ENCODE data around the gene DMP1.

The DMP1 gene

GRCh38 chr4:87649980-87650379, at the start of gene DMP1:
Gene DMP1, plus strand, starts transcription at chr4:87650280. Its CDS starts 6,213 bp downstream, at chr4:87656493.
- DNase-seq (ENCODE audit: low spot score), result no peak

- no peak for DNase-seq (ENCODE audit: low spot score)
Observed at GRCh38 chr4:87601361-87601760, 48.7 kb upstream of the DMP1 start.

- DNase-seq (ENCODE audit: low spot score), result no peak
Observed at GRCh38 chr4:87608229-87608628, 41.9 kb upstream of the DMP1 start, which contains the start of gene DSPP. Gene DSPP, plus strand, starts transcription at chr4:87608529. Its CDS starts 2,380 bp downstream, at chr4:87610909.

- no peak for DNase-seq (ENCODE audit: low spot score)
Observed at GRCh38 chr4:87614292-87614890, 35.7 kb upstream of the DMP1 start.

- no peak for DNase-seq (ENCODE audit: low spot score)
Observed at GRCh38 chr4:87616268-87616667, 33.8 kb upstream of the DMP1 start.

GRCh38 chr4:87620086-87620485, 30.0 kb upstream of the DMP1 start:
- DNase-seq (ENCODE audit: low spot score), result no peak

GRCh38 chr4:87620491-87620890, 29.6 kb upstream of the DMP1 start:
- DNase-seq (ENCODE audit: low spot score), result no peak

GRCh38 chr4:87622303-87622702, 27.8 kb upstream of the DMP1 start:
- DNase-seq (ENCODE audit: low spot score), result no peak

GRCh38 chr4:87624698-87625097, 25.4 kb upstream of the DMP1 start:
- DNase-seq (ENCODE audit: low spot score), result no peak

GRCh38 chr4:87631668-87632067, 18.4 kb upstream of the DMP1 start:
- no peak for DNase-seq (ENCODE audit: low spot score)

GRCh38 chr4:87632469-87632868, 17.6 kb upstream of the DMP1 start:
- no peak for DNase-seq (ENCODE audit: low spot score)

GRCh38 chr4:87633243-87633642, 16.8 kb upstream of the DMP1 start:
- DNase-seq (ENCODE audit: low spot score), result no peak

- DNase-seq (ENCODE audit: low spot score), result no peak
Observed at GRCh38 chr4:87644286-87644685, 5.8 kb upstream of the DMP1 start.

GRCh38 chr4:87650938-87651337, 858 bp downstream of the DMP1 start:
- no peak for DNase-seq (ENCODE audit: low spot score)

GRCh38 chr4:87651941-87652340, 1.9 kb downstream of the DMP1 start:
- no peak for DNase-seq (ENCODE audit: low spot score)

- DNase-seq (ENCODE audit: low spot score), result no peak
Observed at GRCh38 chr4:87654487-87655044, 4.5 kb downstream of the DMP1 start.

- no peak for DNase-seq (ENCODE audit: low spot score)
Observed at GRCh38 chr4:87657525-87657924, 7.4 kb downstream of the DMP1 start.

- DNase-seq (ENCODE audit: low spot score), result no peak
Observed at GRCh38 chr4:87659247-87659931, 9.3 kb downstream of the DMP1 start.

- DNase-seq (ENCODE audit: low spot score), result no peak
Observed at GRCh38 chr4:87662871-87663270, 12.8 kb downstream of the DMP1 start.

GRCh38 chr4:87669373-87669772, 19.3 kb downstream of the DMP1 start:
- DNase-seq (ENCODE audit: low spot score), result no peak

- DNase-seq (ENCODE audit: low spot score), result no peak
Observed at GRCh38 chr4:87677731-87678130, 27.7 kb downstream of the DMP1 start.

- DNase-seq (ENCODE audit: low spot score), result peak; percentile 40
Observed at GRCh38 chr4:87679449-87680169, 29.5 kb downstream of the DMP1 start.

- DNase-seq (ENCODE audit: low spot score), result no peak
Observed at GRCh38 chr4:87680271-87680670, 30.2 kb downstream of the DMP1 start.

Data from hematopoietic multipotent progenitor cell treated with erythropoietin and hydrocortisone succinate and interleukin-3 and kit ligand, for 15 days (in vitro differentiated cells).